Measurements from ENCODE around the gene CCDC127.
A peak's percentile ranks its signal among the peaks of the same experiment; 100 is the strongest.
"Not testable (repeated sequence)": the region's sequence is repeated elsewhere in the genome, so short reads cannot be mapped to it uniquely, and the experiment has no call there.

Gene CCDC127

DNA sequence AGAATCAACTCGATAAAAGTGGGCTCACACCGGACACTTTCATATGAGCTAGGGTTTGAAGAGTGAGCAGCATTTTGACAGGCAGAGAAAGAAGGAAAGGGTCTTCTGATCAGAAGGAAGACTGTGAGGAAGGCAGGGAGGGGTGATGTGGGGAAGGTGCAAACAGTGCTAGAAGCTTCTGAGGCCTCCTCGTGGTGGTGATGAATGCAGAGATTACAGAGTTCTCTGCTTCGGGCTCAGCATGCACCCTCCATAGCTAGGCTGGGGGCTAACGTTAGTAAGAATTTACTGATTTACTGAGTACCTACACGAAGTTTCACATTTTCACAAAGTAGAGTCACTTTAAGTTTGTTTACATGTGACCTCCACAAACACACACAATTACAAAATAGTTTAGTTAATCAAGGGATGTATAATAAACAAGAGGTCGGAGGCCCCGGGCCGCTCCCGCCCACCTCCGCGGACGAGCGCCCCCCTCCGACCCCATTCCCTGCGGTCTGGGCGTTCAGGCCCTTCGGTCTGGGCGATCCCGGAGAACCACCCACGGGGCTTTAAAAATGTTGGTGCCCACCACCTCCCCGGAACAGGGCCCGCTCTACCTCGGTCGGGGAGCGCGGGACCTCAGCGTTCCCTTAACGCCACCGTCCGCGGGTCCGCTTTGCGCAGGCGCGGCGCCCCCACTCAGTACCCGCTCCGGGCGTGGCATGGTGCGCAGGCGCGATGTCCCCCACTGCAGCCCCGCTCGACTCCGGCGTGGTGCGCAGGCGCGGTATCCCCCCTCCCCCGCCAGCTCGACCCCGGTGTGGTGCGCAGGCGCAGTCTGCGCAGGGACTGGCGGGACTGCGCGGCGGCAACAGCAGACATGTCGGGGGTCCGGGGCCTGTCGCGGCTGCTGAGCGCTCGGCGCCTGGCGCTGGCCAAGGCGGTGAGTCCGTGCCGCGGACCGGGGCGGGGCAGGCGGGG lies at the start of gene CCDC127, which contains the start of gene SDHA:
TSS of gene CCDC127 (minus strand) at position 660 of the 963 bp plus-strand sequence. CDS start 1,304 bp downstream, outside the sequence.
TSS of gene SDHA (plus strand) at position 827 of the 963 bp plus-strand sequence. CDS start at position 863, 36 bp downstream.
- peak; percentile 89 for DNase-seq (ENCODE audit: low spot score)
- not testable (repeated sequence) for FAIRE-seq

DNA sequence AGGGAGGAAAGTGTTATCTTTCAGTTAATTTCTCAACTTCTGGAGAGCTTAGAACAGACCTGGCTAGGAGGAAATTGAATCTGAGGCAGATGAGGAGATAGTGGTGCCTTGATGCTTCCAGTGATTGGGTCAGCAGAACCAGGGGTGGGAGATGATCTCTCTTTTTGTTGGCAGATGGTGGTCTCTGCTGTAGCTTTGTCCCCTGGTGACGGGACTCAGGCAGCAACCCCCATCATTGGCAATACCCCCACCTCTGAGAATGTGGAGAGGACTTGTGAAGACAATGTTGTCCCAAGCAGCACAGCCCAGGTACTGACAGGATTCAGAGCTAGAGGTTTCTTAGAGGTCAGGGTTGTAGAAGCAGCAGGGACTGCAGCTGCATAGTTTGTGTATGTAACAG lies 49.8 kb upstream of the CCDC127 start:
- no peak for DNase-seq (ENCODE audit: low spot score)
- no peak for FAIRE-seq

GRCh38 chr5:266311-267026 lies 48.5 kb upstream of the CCDC127 start:
- not testable (repeated sequence) for FAIRE-seq; DNase-seq (ENCODE audit: low spot score)

- FAIRE-seq (no peak), DNase-seq (ENCODE audit: low spot score) (no peak)
Observed at GRCh38 chr5:264338-264737, 46.4 kb upstream of the CCDC127 start.

- DNase-seq (ENCODE audit: low spot score): peak; percentile 83
- FAIRE-seq: peak; percentile 68
Observed at GRCh38 chr5:263275-263974, 45.5 kb upstream of the CCDC127 start.

DNA sequence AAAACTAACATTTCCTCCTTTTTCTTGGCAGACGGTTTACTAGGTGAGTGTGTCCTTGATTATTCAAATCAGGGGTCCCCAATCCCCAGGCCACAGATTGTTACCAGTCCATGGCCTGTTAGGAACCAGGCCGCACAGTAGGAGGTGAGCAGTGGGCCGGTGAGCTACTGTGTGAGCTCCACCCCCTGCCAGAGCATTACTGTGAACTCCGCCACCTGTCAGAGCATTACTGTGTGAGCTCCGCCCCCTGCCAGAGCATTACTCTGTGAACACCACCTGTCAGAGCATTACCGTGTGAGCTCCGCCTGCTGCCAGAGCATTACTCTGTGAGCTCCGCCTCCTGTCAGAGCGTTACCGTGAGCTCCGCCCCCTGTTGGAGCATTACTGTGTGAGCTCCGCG lies 39.2 kb upstream of the CCDC127 start:
- FAIRE-seq (no peak), DNase-seq (ENCODE audit: low spot score) (no peak)

- FAIRE-seq; DNase-seq (ENCODE audit: low spot score): not testable (repeated sequence)
Observed at GRCh38 chr5:256347-256746, 38.4 kb upstream of the CCDC127 start.

DNA sequence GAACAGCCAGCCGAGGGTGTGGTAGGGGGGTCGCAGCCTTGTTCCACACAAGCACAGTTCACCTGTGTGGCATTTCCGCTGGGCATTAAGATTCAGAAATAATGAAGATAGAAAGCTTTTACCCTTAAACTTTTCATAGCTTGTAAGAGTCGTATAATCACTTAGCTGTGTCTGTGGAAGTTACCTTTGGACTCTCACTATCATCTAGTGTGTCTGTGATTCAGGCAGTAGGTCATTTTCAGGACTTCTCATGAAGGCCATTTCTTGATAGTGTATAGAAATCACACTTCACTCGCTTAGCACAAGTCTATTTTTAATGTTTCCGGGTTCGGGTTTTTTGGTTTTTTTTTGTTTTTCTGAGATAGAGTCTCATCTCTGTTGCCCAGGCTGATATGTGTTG lies 37.2 kb upstream of the CCDC127 start:
- not testable (repeated sequence) for DNase-seq (ENCODE audit: low spot score); FAIRE-seq

DNA sequence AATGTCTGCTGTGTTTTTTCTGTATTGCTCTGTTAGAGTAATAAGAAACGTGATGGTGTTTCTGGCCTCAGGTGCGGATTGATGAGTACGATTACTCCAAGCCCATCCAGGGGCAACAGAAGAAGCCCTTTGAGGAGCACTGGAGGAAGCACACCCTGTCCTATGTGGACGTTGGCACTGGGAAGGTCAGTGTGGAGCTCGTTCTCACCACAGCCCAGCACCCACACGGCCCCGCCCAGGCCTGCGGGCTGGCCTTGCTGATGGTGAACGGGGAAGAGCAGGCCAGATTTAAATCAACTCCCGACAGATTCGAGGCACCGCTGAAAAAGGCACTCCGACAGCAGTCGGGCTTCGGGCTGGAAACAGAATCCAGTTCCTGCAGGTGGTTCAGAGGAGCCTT lies 36.4 kb upstream of the CCDC127 start:
- not testable (repeated sequence) for FAIRE-seq; DNase-seq (ENCODE audit: low spot score)

DNA sequence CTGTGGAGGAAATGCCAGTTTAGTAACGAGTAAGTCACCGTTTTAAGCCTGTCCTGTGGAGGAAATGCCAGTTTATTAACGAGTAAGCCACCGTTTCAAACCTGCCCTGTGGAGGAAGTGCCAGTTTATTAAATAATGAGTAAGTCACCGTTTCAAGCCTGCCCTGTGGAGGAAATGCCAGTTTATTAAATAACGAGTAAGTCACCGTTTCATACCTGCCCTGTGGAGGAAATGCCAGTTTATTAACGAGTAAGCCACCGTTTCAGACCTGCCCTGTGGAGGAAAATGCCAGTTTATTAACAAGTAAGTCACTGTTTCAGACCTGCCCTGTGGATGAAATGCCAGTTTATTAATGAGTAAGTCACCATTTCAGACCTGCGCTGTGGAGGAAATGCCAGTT lies 34.6 kb upstream of the CCDC127 start:
- DNase-seq (ENCODE audit: low spot score) (no peak), FAIRE-seq (no peak)

GRCh38 chr5:251975-252374 lies 34.0 kb upstream of the CCDC127 start:
- FAIRE-seq: not testable (repeated sequence)

DNA sequence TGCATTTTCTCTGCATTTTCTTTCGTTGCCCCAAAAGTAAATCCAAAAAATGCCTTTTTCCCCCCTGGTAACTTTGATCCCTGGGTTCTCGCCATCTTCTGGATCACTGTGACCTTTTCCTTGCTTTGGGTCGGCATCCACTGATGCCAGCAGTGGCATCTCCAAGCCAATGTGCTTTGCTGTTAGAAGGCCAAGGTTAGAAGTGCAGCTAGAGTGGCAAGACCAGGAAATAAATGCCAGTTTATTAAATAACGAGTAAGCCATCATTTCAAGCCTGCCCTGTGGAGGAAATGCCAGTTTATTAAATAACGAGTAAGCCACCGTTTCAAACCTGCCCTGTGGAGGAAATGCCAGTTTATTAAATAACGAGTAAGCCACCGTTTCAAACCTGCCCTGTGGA lies 33.6 kb upstream of the CCDC127 start:
- not testable (repeated sequence) for DNase-seq (ENCODE audit: low spot score)
- peak; percentile 30 for FAIRE-seq

More at GRCh38 chr5:251975-252374, 34.0 kb upstream of the CCDC127 start:
- not testable (repeated sequence) for DNase-seq (ENCODE audit: low spot score)

GRCh38 chr5:251016-251415 lies 33.1 kb upstream of the CCDC127 start:
- FAIRE-seq; DNase-seq (ENCODE audit: low spot score): not testable (repeated sequence)

GRCh38 chr5:250396-250795 lies 32.4 kb upstream of the CCDC127 start:
- FAIRE-seq; DNase-seq (ENCODE audit: low spot score): not testable (repeated sequence)

GRCh38 chr5:245717-246116 lies 27.8 kb upstream of the CCDC127 start:
- not testable (repeated sequence) for DNase-seq (ENCODE audit: low spot score); FAIRE-seq

DNA sequence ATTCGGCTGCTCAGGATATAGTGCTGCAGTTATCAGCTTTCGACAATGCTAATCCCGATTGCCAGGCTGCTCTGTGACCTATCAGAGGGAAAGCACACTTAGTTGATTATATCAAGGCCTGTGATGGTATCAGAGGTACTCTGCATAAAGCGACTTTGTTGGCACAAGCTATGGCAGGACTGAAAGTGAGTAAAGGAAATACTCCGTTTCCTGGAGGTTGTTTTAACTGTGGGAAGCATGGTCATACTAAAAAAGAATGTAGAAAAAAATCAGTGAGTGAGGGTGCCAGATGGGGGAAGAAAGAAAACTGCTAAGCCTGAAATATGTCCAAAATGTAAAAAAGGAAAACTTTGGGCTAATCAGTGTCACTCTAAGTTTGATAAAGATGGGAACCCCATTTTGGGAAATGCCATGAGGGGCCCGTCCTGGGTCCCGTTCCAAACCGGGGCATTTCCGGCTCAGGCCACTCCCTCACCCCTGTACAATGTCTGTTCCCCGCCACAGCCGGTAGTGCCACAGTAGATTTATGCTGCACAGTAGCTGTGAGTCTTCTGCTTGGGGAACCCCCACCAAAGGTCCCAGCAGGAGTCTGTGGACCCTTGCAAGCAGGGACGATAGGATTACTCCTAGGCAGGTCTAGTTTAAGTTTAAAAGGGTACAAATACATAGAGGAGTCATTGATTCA lies 25.9 kb upstream of the CCDC127 start:
- FAIRE-seq; DNase-seq (ENCODE audit: low spot score): not testable (repeated sequence)

GRCh38 chr5:241045-241669 lies 23.2 kb upstream of the CCDC127 start:
- FAIRE-seq: peak; percentile 97
- DNase-seq (ENCODE audit: low spot score): peak; percentile 89

- FAIRE-seq: not testable (repeated sequence)
- peak; percentile 32 for DNase-seq (ENCODE audit: low spot score)
Observed at GRCh38 chr5:240550-240949, 22.6 kb upstream of the CCDC127 start.

- not testable (repeated sequence) for DNase-seq (ENCODE audit: low spot score); FAIRE-seq
Observed at GRCh38 chr5:237931-238330, 20.0 kb upstream of the CCDC127 start.

DNA sequence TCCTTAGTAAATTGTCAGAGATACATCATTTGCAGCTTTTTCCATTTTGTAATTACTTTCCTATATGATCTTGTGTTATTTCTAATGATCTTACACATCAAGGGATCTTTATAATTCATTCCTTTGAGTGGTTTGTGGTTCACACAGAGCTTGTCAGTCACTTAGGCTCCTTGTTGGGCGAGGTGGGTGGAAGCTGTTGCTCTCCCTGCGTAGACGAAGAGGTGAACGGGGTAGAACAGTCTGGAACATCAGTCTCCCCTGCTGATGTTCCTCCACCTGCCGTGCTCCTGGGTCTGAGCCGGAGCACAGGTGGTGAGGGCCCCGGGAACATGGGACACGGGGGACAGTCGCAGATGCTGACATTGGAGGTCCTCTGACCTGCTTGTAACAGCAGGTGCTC lies 17.6 kb upstream of the CCDC127 start:
- not testable (repeated sequence) for DNase-seq (ENCODE audit: low spot score); FAIRE-seq
